Activated naive CD4-positive, alpha-beta T cell treated with anti-CD3 and anti-CD28 coated beads for 36 hours (primary cell): ENCODE results near the gene EIF2B2. TPM values are rescaled to one million over a fixed set of nuclear protein-coding genes. Genes with fewer than 3 reads are reported as not detected.

Experiments
- CTCF ChIA-PET: fragments of 350-600 bp; sonication (Branson Sonifier 250); formaldehyde crosslinking; loops from one replicate; lab custom pipeline; 2021; ENCODE audit warnings: antibody characterized with exemption; lab: Charles Lee
- DNase-seq: peaks from one replicate; pipeline ENCODE4 v3.0.0-alpha.2; 2020
- H3K27ac Mint-ChIP-seq: one replicate; pipeline ENCODE4 v1.8.0; 2021; ENCODE audit warnings: mild to moderate bottlenecking, mixed read lengths
- H3K27me3 Mint-ChIP-seq: one replicate; pipeline ENCODE4 v1.8.0; 2021; ENCODE audit warnings: low read depth, mixed read lengths
- H3K36me3 Mint-ChIP-seq: one replicate; pipeline ENCODE4 v1.8.0; 2021; ENCODE audit warnings: low read depth, mixed read lengths
- H3K4me1 Mint-ChIP-seq: one replicate; pipeline ENCODE4 v1.8.0; 2021; ENCODE audit warnings: low read depth, mixed read lengths
- H3K4me3 Mint-ChIP-seq: one replicate; pipeline ENCODE4 v1.8.0; 2021; ENCODE audit warnings: mild to moderate bottlenecking, moderate library complexity, mixed read lengths
- H3K9me3 Mint-ChIP-seq: one replicate; pipeline ENCODE4 v1.8.0; 2021; ENCODE audit warnings: mixed read lengths
- intact Hi-C: fragments of 100-400 bp; cut with micrococcal nuclease; formaldehyde crosslinking; loops from one replicate; pipeline ENCODE4 v1.15.1; 2023
- total RNA-seq, 2 experiments: library from RNA; stranded (reverse); gene quantifications; one replicate each; pipeline ENCODE4 v1.2.3, GENCODE V29; 2021

Gene EIF2B2
- total RNA-seq, 2 experiments from 2014 or later, result 64.8 to 65.4 TPM

DNA sequence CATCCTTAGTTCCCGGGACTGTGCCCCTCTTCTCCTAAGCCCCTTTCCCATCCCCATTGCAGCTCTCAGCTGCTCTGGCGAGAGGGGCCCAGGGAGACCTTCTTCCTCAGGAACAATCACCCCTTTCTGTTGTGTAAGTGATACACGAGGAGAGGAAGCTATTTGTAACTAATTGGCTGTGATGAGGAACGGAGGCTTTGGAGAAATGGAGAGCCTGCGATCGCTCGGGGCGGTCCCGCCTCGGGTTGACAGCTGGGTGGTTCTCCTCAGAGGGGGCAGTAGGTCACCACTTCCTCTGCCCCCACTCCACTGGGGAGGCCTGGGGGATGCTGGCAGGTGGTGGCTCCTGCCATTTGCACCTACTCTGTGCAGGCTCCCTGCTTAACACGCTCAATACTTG, 40.7 kb upstream of the EIF2B2 start:
- Mint-ChIP-seq H3K36me3 (no peaks in the 10 kb centered on the region), H3K9me3 (no peaks in the 10 kb centered on the region), H3K4me3 (no peak overlapping the region), H3K27me3 (peaks cover 1% of the 10 kb centered on the region), H3K27ac (no peak overlapping the region), H3K4me1 (no peaks in the 10 kb centered on the region)
- intact Hi-C loops, result no loop called here
- no peak for DNase-seq
- CTCF ChIA-PET, result interaction anchor here (0.6 to 2.5 kb wide), 6 partner anchors 11 to 127 kb away, joined by 3 to 7 read pairs (median 4); no protein-coding TSS in a partner anchor

DNA sequence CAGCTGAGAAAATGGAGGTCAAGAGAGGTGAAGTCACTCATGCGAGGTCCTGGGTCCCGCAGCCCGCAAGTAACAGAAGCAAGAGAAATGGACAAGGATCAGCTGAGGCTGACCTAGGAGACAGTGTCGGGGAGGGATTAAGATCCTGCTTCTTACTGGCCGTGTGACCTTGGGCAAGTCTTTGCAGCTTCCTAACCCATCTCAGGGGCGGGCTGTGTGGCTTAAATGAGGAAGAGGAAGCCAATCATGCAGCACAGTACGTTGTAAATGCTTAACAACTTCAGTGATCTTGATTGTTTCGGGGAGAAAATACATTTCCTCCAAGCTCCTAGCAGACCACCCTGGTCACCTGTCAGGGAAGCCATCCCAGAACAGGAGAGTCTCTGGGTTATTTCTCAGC, 40.2 kb upstream of the EIF2B2 start:
- H3K4me3 Mint-ChIP-seq, result no peak overlapping the region
- H3K36me3 Mint-ChIP-seq, result no peaks in the 10 kb centered on the region
- no peaks in the 10 kb centered on the region for H3K4me1 Mint-ChIP-seq
- no peak for DNase-seq
- no peak overlapping the region for H3K27ac Mint-ChIP-seq
- no peaks in the 10 kb centered on the region for H3K9me3 Mint-ChIP-seq
- H3K27me3 Mint-ChIP-seq, result no peaks in the 10 kb centered on the region
- intact Hi-C loops, result no loop called here
- CTCF ChIA-PET, result interaction anchor here (0.6 to 2.5 kb wide), 6 partner anchors 10 to 126 kb away, joined by 3 to 7 read pairs (median 4); no protein-coding TSS in a partner anchor

DNA sequence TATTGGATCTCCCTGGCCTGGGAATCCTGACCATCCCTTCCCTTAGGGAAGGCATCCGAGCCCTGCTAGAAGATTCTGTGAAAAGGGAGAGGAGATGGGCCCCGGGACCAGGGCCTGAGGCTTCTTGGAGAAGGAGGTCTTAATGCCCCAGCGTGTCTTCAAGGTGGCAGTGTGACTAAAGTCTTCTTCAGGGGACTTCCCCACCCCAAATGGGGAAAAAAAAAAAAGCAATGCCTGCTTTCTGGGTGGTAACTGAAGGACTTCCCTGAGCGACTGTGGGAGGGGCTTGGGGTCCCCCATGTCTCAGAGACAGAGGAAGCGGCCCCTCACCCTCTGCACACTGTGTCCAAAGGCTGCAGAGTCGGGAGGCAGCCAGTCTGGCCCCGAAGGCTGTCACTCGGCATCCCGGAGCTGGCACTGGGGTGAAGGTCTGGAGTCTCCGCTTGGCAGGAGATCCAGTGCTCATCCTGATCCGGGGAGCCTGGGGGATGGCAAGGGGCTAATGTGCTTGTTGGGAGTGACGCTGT, 39.5 kb upstream of the EIF2B2 start:
- CTCF ChIA-PET, result interaction anchor here (1.8 kb wide), 1 partner anchor 102 kb away, joined by 7 read pairs; no protein-coding TSS in a partner anchor
- intact Hi-C loops, result no loop called here
- Mint-ChIP-seq H3K4me3 (no peak overlapping the region), H3K27ac (no peak overlapping the region), H3K9me3 (no peaks in the 10 kb centered on the region), H3K4me1 (no peaks in the 10 kb centered on the region), H3K27me3 (no peaks in the 10 kb centered on the region), H3K36me3 (no peaks in the 10 kb centered on the region)
- DNase-seq, result no peak

DNA sequence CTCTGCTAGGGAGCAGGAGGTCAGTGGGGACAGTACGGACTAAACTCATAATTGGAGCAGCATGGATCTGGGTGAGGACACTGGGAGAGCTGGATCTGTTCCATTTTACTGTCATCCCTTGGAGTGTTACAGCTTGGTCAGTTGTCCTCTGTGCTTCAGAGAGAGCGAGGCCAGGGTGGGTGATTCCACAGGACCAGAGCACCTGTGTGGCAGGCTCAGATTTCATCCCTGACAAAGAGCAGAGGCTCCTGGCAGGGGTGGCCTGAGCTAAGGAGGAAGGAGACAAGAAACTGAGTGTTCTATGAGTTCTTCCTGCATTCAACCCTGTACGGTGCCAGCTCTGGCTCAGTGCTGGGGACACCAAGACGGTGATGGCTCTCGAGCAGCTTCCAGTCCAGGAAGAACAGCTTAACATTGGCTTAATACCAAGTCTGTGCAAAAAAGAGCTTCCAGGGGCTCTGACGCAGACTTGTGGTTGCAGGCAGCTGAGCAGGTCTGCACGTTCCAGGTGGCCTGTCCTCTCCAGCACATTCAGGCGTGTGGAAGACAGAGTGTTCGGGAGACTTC, 38.9 kb upstream of the EIF2B2 start:
- Mint-ChIP-seq H3K27ac (no peak overlapping the region), H3K27me3 (no peaks in the 10 kb centered on the region), H3K4me1 (no peaks in the 10 kb centered on the region), H3K4me3 (no peak overlapping the region), H3K9me3 (no peaks in the 10 kb centered on the region), H3K36me3 (no peaks in the 10 kb centered on the region)
- no peak for DNase-seq
- CTCF ChIA-PET, result interaction anchor here (0.5 to 1.8 kb wide), 3 partner anchors 17 to 103 kb away, joined by 3 to 7 read pairs (median 5); no protein-coding TSS in a partner anchor
- intact Hi-C loops, result no loop called here

DNA sequence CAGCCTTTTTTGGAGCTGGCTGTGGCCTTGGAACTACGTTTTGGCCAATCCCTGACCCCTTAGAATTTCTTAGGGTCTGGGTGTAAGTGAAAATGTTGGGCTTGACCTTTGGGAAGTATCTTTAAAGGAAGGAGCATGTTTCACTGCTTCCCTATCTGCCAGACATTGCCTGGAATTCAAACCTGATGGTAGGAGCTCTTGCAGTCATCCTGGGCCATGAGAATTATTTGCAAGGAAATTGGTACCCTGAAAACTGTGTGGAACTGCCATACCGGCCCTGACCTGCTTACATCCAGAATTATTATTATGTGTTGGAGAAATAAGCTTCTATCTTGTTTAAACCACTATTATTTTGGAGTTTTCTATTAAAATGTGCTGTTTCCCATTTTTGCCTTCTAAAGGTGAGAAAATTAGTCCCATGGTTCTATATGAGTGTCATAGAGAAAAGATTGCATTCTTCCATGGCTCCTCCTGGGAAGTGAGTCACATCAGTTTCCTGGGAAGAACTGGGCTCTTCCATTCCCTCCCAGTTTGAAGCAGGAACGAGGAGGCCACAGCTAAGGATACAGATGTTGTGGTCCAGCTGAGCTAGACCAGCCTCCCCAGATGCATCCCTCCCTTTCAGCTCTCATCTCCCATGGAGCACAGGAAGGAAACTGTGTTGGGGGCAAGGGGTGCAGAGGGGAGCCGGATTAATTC, 37.8 kb upstream of the EIF2B2 start:
- DNase-seq, result no peak
- CTCF ChIA-PET, result interaction anchor here (0.5 to 1.8 kb wide), 6 partner anchors 16 to 998 kb away, joined by 3 to 7 read pairs (median 5); partner anchors contain the start of gene RPS6KL1
- Mint-ChIP-seq H3K27ac (no peak overlapping the region), H3K36me3 (no peaks in the 10 kb centered on the region), H3K4me3 (no peak overlapping the region), H3K4me1 (no peaks in the 10 kb centered on the region), H3K27me3 (no peaks in the 10 kb centered on the region), H3K9me3 (no peaks in the 10 kb centered on the region)
- intact Hi-C loops, result no loop called here

DNA sequence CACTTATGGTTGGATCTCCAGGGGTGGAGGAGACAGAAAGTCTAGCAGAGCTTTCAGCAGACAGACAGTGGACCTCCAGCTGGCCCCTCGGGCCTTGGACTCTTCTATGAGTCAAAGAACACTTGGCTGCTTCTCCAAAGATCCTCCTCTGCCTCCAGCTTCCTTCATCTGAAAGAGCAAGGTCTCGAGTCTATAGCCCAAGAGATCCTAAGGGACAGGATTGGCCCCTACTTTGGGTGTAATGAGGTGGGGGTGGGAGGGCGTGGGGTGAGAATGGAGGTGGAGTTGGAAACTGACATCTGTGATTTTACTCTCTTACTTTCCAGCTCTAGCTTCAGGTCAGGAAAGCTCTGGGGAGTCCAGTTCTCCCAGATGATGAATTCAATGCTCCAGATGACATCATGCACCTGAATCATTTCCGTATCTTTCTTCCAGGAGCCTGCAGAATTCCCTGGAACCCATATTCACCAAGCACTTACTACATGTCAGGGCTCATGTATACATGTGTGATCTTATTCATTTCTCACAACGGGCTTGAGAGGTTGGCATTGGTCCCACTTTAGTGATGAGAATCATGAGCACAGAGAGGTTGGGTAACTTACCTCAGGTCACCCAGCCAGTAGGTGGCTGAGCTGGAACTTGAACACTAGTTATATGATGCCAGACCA, 37.1 kb upstream of the EIF2B2 start:
- H3K27ac Mint-ChIP-seq, result no peak overlapping the region
- H3K9me3 Mint-ChIP-seq, result no peaks in the 10 kb centered on the region
- H3K36me3 Mint-ChIP-seq, result no peaks in the 10 kb centered on the region
- H3K4me3 Mint-ChIP-seq, result no peak overlapping the region
- H3K27me3 Mint-ChIP-seq, result no peaks in the 10 kb centered on the region
- no peaks in the 10 kb centered on the region for H3K4me1 Mint-ChIP-seq
- intact Hi-C loops, result no loop called here
- CTCF ChIA-PET, result interaction anchor here (1.3 to 1.5 kb wide), 2 partner anchors 15 to 42 kb away, joined by 3 to 5 read pairs; partner anchors contain the start of gene RPS6KL1
- DNase-seq, result no peak

GRCh38 chr14:74968811-74969210, 33.9 kb upstream of the EIF2B2 start:
- Mint-ChIP-seq H3K36me3 (no peaks in the 10 kb centered on the region), H3K9me3 (no peaks in the 10 kb centered on the region), H3K4me3 (no peak overlapping the region), H3K27ac (no peak overlapping the region), H3K4me1 (peaks cover 1% of the 10 kb centered on the region), H3K27me3 (no peaks in the 10 kb centered on the region)
- DNase-seq, result no peak
- intact Hi-C loops, result no loop called here
- CTCF ChIA-PET, result interaction anchor here (0.6 to 1.1 kb wide), 4 partner anchors 17 to 122 kb away, joined by 3 to 4 read pairs (median 3); no protein-coding TSS in a partner anchor

GRCh38 chr14:74973003-74973653, 29.6 kb upstream of the EIF2B2 start:
- H3K27me3 Mint-ChIP-seq, result no peaks in the 10 kb centered on the region
- no peaks in the 10 kb centered on the region for H3K9me3 Mint-ChIP-seq
- intact Hi-C loops, result no loop called here
- H3K4me3 Mint-ChIP-seq, result no peak overlapping the region
- H3K4me1 Mint-ChIP-seq, result peaks cover 1% of the 10 kb centered on the region
- CTCF ChIA-PET, result interaction anchor here (1.3 to 2.0 kb wide), 2 partner anchors 11 to 27 kb away, joined by 4 to 7 read pairs; no protein-coding TSS in a partner anchor
- DNase-seq, result peak; percentile 51
- H3K27ac Mint-ChIP-seq, result no peak overlapping the region
- H3K36me3 Mint-ChIP-seq, result no peaks in the 10 kb centered on the region

- Mint-ChIP-seq H3K4me3 (no peak overlapping the region), H3K4me1 (peaks cover 1% of the 10 kb centered on the region), H3K27ac (no peak overlapping the region), H3K36me3 (no peaks in the 10 kb centered on the region), H3K27me3 (no peaks in the 10 kb centered on the region), H3K9me3 (no peaks in the 10 kb centered on the region)
- no peak for DNase-seq
- intact Hi-C loops, result no loop called here
- CTCF ChIA-PET, result interaction anchor here (1.3 to 2.0 kb wide), 2 partner anchors 12 to 28 kb away, joined by 4 to 7 read pairs; no protein-coding TSS in a partner anchor
These were observed 28.8 kb upstream of the EIF2B2 start for GRCh38 chr14:74973905-74974363.

DNA sequence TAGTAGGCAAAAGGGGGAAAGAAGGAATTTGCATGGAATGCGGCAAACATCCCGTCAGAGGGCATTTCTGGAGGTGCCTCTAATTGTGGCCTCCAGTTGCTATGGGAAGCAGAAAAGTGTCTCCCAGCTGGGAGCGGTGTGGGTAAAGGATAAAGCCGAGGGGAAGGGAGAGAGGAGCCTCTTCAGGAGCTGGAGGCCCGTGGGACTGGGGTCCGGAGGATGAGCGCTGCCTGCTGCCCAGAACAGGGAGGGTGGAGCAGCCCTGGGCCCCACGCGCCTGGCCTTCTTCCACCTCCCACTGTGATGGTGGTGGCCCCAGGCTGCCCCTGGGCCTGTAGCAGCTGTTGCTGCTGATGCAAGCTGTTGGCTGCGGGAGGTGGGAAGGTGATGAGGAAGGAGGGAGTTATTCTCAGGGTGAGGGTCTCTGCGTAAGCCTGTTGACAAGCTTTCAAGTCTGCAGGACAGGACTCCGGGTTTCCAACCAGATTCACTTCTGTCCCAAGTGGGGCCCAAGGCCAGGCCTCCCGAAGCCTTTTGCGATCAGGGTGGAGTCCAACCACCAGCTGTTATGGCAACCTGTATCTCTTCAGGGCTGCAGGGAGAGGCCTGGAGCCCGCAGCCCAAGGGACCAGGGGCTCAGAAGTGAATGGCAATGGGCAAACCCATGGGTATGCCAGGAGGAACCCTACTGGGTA, 28.2 kb upstream of the EIF2B2 start:
- no peaks in the 10 kb centered on the region for H3K9me3 Mint-ChIP-seq
- no peaks in the 10 kb centered on the region for H3K36me3 Mint-ChIP-seq
- DNase-seq, result no peak
- intact Hi-C loops, result no loop called here
- no peak overlapping the region for H3K4me3 Mint-ChIP-seq
- no peak overlapping the region for H3K27ac Mint-ChIP-seq
- CTCF ChIA-PET, result interaction anchor here (1.2 kb wide), 1 partner anchor 29 kb away, joined by 4 read pairs; no protein-coding TSS in a partner anchor
- H3K27me3 Mint-ChIP-seq, result no peaks in the 10 kb centered on the region
- peaks cover 1% of the 10 kb centered on the region for H3K4me1 Mint-ChIP-seq

- H3K27ac Mint-ChIP-seq, result no peak overlapping the region
- no peaks in the 10 kb centered on the region for H3K36me3 Mint-ChIP-seq
- CTCF ChIA-PET, result interaction anchor here (1.2 kb wide), 1 partner anchor 30 kb away, joined by 4 read pairs; no protein-coding TSS in a partner anchor
- DNase-seq, result no peak
- H3K4me1 Mint-ChIP-seq, result peaks cover 1% of the 10 kb centered on the region
- no peak overlapping the region for H3K4me3 Mint-ChIP-seq
- H3K9me3 Mint-ChIP-seq, result no peaks in the 10 kb centered on the region
- no peaks in the 10 kb centered on the region for H3K27me3 Mint-ChIP-seq
- intact Hi-C loops, result no loop called here
These were observed 27.5 kb upstream of the EIF2B2 start for GRCh38 chr14:74975059-74975810.
